CD4-positive, alpha-beta T cell treated with Interleukin-17A for 4 hours (primary cell): ENCODE results near the gene ANKHD1.
"Not testable (repeated sequence)": the region's sequence is repeated elsewhere in the genome, so short reads cannot be mapped to it uniquely, and the experiment has no call there.

ENCODE experiments used
- DNase-seq: peaks from one replicate; pipeline ENCODE4 v3.0.0-alpha.2; 2020; ENCODE audit warnings: mixed read lengths

ANKHD1 gene

DNA sequence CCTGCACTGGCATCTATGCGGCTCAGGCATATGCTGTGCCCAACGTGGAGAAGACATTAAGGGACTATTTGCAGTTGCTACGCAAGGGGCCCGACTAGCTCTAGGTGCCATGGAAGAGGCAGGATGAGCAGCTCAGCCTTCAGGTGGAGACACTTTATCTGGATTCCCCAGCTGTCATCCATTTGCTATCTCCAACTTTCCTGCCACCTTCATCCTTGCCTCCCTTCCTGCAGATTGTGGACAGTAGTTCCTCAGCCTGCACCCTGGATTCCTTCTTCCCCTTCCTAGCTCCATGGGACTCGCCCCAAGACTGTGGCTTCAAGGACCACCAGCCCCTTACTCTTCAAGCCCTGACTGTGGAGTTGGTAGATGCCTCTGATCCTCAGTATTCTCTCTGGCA is 165.0 kb downstream of the ANKHD1 start:
- no peak for DNase-seq

DNA sequence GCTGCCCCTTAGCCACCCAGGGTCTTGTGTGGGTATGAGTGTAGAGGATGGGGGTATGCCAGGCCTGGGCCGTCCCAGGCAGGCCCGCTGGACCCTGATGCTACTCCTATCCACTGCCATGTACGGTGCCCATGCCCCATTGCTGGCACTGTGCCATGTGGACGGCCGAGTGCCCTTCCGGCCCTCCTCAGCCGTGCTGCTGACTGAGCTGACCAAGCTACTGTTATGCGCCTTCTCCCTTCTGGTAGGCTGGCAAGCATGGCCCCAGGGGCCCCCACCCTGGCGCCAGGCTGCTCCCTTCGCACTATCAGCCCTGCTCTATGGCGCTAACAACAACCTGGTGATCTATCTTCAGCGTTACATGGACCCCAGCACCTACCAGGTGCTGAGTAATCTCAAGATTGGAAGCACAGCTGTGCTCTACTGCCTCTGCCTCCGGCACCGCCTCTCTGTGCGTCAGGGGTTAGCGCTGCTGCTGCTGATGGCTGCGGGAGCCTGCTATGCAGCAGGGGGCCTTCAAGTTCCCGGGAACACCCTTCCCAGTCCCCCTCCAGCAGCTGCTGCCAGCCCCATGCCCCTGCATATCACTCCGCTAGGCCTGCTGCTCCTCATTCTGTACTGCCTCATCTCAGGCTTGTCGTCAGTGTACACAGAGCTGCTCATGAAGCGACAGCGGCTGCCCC is 165.6 kb downstream of the ANKHD1 start:
- no peak for DNase-seq

- DNase-seq: no peak
Measured at GRCh38 chr5:140567871-140568270, 166.2 kb downstream of the ANKHD1 start.

DNA sequence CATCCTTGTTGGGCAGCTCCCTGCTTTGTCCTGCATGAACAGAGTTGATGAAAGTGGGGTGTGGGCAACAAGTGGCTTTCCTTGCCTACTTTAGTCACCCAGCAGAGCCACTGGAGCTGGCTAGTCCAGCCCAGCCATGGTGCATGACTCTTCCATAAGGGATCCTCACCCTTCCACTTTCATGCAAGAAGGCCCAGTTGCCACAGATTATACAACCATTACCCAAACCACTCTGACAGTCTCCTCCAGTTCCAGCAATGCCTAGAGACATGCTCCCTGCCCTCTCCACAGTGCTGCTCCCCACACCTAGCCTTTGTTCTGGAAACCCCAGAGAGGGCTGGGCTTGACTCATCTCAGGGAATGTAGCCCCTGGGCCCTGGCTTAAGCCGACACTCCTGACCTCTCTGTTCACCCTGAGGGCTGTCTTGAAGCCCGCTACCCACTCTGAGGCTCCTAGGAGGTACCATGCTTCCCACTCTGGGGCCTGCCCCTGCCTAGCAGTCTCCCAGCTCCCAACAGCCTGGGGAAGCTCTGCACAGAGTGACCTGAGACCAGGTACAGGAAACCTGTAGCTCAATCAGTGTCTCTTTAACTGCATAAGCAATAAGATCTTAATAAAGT is 166.9 kb downstream of the ANKHD1 start:
- no peak for DNase-seq

DNA sequence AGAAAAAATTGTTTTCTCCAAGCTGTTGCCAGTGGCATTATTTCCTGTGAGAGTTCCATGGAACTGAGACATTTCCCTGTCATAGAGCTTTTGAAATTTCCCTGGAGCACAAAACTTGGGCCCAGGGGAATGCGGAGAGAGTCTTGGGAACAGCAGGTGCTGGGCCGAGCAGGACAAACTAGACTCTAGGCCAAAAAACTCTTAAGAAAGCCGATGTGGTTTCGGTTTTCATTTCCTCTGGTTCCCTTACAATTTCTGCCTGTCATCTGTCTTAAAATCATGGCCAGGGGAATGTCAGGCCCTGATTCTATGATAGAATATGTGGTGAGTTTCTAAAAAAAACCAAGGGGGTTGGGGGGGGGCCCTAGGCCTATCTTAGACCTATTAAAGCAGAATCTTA is 167.6 kb downstream of the ANKHD1 start:
- DNase-seq: peak; percentile 14

- no peak for DNase-seq
Measured at GRCh38 chr5:140570058-140570457, 168.4 kb downstream of the ANKHD1 start.

DNA sequence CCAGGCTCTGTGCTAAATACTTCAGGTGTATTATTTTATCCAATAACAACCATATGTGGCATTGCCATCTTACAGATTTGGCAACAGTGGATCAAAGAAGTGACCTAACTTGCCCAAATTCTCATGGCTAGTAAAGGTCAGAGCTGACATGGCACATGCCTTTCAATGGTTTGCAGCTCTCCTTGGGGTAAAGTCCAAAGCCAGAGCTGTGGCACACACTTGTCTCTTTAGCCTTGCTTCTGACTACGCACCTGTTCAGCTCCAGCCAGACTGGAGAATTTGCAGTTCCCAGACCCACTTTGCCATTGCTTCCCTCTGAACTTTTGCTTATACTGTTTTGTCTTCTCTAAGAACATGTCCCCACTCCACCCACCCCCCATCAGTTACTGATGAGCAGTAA is 168.9 kb downstream of the ANKHD1 start:
- no peak for DNase-seq

DNA sequence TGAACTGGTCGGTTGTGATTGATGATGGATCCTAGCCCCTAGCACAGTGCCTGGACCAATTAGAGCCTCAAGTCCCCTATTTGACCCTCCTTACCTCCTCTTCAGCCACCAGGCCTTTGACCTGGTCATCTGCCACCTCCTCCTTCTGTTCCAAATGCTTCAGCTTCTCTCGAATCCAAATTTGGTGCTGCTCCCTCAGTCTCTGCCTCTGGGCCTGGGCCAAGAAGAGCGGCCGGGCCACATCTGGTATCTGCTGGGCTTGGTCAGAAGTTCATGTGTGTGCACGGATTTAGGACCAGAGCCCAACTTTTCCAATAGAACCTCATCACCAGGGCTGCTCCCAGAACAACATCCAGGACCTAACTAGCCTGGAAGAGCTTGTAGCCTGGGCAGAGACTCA is 169.5 kb downstream of the ANKHD1 start:
- no peak for DNase-seq

GRCh38 chr5:140573683-140574082 is 172.1 kb downstream of the ANKHD1 start:
- no peak for DNase-seq

DNA sequence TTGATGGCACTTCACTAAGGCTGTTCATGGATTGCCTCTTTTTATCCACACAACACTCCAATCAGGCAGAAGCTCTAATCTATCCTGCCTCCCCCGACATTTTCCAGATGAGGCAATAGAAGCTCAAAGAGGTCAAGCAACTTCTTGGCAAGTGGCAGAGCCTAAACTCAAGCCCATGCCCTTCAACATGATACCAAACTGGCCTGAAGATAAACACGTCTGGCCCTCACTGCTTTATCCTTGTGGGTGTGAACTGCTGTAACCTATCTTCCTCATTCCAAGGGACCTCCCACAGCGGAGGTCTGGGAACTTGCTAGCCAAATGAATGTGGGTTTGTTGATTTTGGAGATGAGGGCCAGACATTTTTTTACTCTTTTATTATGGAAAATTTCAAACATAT is 172.5 kb downstream of the ANKHD1 start:
- DNase-seq: no peak

DNA sequence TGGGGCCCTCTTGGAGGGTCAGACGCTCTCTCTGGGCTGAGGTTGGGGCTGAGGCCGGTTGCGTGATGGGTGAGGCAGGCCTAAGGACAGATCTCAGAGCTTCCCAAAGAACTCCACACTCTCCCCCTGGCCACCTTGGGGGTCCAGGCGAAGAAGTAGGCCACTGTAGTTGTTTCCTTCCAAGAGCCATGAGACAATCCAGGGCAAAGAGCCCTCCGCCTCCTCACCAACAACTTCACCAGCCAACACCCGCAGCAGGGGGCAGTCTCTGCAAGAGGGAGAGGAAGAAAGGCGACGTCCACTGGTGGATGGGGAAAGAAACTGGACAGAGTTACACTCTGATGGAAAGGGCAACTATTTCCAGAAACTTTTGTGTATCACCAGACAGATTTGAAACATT is 173.7 kb downstream of the ANKHD1 start:
- no peak for DNase-seq

DNA sequence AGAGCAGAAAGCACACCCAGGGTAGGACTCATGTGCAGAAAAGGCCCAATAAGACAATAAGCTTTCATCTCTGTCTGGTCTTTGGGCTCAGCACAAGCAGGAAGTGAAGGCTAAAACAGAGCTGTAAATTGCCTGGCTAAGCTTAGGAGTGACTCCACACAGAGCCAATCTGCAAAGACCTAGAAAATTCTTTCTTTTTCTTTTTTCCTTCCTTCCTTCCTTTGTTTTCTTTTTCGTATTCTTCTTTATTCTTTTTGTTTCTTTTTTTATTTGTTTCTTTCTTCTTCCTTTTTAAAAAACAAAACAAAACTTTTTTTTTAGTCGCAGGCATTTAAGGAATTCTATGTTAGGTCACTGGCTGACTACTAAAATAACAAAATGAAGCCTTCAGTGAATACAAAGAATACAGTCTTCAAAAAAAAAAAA is 175.2 kb downstream of the ANKHD1 start:
- no peak for DNase-seq

DNA sequence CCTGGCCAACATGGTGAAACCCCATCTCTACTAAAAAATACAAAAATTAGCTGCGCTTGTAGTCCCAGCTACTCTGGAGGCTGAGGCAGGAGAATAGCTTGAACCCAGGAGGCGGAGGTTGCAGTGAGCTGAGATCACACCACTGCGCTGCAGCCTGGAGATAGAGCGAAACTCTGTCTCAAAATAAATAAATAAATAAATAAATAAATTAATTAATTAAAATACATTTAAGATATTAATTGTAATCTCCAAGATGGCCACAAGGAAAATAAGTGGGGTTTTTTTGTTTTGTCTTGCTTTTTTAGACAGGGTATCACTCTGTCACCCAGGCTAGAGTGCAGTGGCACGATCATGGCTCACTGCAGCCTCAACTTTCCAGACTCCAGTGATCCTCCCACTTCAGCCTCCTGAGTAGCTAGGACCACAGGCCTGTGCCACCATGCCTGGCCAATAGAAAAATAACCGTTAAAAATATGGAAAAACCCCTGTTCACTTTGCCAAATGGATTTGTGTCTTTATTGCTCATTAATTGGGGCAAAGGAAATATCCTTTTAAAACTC is 177.6 kb downstream of the ANKHD1 start:
- DNase-seq: not testable (repeated sequence)

DNA sequence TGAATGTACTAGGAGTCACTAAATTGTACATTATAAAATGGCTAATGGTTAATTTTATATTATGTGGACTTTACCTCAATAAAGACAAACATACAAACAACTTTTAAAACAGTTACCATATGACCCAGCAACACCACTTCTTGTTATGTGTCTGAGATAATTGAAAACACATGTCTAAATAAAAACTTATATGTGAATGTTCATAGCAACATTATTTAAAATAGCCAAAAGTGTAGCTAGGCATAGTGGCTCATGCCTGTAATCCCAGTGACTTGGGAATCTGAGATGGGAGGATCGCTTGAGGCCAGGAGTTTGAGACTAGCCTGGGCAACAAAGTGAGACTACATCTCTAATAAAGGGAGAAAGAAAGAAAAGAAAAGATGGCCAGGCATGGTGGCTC is 185.9 kb downstream of the ANKHD1 start:
- no peak for DNase-seq

DNA sequence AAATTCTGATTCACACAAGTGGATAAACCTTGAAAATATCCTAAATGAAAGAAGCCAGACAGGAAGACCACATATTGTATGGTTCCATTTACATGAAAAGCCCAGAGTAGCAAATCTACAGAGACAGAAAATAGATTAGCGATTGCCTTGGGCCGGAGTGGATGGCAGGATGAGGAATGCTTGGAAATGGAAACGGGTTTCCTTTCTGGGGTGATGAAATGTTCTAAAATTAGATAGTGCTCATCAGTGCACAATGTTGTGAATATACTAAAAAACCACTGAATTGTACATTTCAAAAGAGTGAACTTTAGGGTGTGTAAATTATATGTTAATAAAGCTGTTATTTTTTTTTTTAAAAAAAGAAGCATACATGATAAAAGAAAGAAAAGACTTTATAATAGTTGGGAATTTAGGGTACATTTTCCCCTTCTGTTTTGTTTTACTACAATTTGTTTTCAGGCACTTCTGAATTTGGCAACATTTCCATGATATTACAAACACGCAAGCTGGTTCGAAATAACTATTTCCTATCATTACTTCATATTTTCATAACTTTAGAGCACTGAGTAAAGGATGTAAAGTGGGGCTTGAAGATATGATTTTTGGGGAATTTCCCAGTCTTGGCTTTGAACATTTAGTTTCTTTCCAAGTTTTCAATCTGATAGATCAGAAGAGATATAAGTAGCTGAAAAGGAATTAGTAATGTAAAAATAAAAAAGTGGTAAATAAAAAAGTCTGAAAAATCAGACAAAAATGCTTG is 186.9 kb downstream of the ANKHD1 start:
- DNase-seq: no peak
